Skeletal muscle tissue (tissue), 4 donors: ENCODE measurements around the gene MRPL32. TPM values are rescaled to one million over a fixed set of nuclear protein-coding genes. Genes with fewer than 3 reads are reported as not detected.

ENCODE experiments used
- H3K27ac ChIP-seq: one replicate; pipeline ENCODE4 v1.7.0; 2013; ENCODE audit warnings: mild to moderate bottlenecking, low read depth, low read length, inconsistent platforms
- H3K27me3 ChIP-seq, 3 donors: one replicate each; pipeline ENCODE4 v1.7.0; 2013; ENCODE audit warnings: low read length in 3 of 3; ENCODE audit not compliant: control insufficient read depth in 3 of 3, insufficient read depth in 3 of 3
- H3K36me3 ChIP-seq, 3 donors: one replicate each; pipeline ENCODE4 v1.7.0; 2013; ENCODE audit warnings: low read length in 3 of 3; ENCODE audit not compliant: control insufficient read depth in 3 of 3, insufficient read depth in 3 of 3
- H3K4me1 ChIP-seq, 3 donors: one replicate each; pipeline ENCODE4 v1.7.0; 2013; ENCODE audit warnings: low read length in 3 of 3, mild to moderate bottlenecking in 3 of 3; ENCODE audit not compliant: control insufficient read depth in 3 of 3, insufficient read depth in 3 of 3
- H3K4me3 ChIP-seq, 3 donors: one replicate each; pipeline ENCODE4 v1.7.0; 2013; ENCODE audit warnings: low read length in 3 of 3
- H3K9ac ChIP-seq, 3 donors: one replicate each; pipeline ENCODE4 v1.7.0; 2013; ENCODE audit warnings: low read length in 3 of 3, mild to moderate bottlenecking in 3 of 3, moderate library complexity in 2 of 3, low read depth in 1 of 3
- H3K9me3 ChIP-seq, 3 donors: one replicate each; pipeline ENCODE4 v1.7.0; 2013; ENCODE audit warnings: low read length in 3 of 3; ENCODE audit not compliant: control insufficient read depth in 3 of 3
- total RNA-seq: library from RNA; depleted of rRNA; stranded (reverse); fragments of >200 nt; gene quantifications from one replicate; pipeline ENCODE4 v1.2.3, GENCODE V29; 2014
- donor health status: Osteomylitis.

The MRPL32 gene
- total RNA-seq, 1 donor from 2014 or later, result 41.2 TPM

DNA sequence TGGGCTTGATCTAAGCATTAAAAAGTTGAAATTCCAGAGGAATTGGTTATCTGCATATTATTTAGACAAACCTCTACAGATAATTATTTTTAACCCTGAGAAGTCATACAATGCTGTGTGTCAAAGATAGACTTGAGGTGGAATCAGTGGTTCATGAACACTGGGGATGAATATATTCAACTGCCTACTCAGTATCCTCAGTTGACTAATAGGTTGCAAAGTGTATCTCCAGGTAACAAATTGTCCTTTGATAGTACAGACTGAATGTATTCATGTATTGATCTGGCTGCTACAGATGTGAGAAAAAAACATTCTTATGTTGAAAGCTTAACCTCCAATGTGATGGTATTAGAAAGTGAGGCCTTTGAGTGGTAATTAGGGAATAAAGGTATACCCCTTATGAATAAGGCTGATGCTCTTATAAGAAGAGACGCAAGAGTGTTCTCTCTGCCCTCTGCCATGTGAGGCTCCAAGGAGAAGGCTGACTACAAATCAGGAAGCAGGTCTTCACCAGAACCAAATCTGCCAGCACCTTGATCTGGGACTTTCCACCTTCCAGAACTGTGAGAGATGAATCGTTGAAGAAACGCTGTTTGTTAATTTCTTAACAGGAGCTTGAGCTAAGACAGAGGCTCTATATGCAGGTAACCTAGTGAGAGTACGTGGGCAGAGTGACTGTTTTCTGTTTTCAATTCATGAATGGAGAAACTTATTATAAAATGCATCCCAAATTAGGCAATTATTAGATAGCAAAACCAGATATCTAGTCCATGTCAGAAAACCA, 7.5 kb downstream of the MRPL32 start:
- Histone ChIP-seq H3K9me3 (no peaks in the 10 kb centered on the region), H3K27ac (no peak overlapping the region), H3K4me1 (no peaks in the 10 kb centered on the region), H3K36me3 (peaks cover 10 to 36% (median 34%) of the 10 kb centered on the region in 3 donors), H3K9ac (no peak overlapping the region), H3K27me3 (no peaks in the 10 kb centered on the region), H3K4me3 (no peak overlapping the region)

DNA sequence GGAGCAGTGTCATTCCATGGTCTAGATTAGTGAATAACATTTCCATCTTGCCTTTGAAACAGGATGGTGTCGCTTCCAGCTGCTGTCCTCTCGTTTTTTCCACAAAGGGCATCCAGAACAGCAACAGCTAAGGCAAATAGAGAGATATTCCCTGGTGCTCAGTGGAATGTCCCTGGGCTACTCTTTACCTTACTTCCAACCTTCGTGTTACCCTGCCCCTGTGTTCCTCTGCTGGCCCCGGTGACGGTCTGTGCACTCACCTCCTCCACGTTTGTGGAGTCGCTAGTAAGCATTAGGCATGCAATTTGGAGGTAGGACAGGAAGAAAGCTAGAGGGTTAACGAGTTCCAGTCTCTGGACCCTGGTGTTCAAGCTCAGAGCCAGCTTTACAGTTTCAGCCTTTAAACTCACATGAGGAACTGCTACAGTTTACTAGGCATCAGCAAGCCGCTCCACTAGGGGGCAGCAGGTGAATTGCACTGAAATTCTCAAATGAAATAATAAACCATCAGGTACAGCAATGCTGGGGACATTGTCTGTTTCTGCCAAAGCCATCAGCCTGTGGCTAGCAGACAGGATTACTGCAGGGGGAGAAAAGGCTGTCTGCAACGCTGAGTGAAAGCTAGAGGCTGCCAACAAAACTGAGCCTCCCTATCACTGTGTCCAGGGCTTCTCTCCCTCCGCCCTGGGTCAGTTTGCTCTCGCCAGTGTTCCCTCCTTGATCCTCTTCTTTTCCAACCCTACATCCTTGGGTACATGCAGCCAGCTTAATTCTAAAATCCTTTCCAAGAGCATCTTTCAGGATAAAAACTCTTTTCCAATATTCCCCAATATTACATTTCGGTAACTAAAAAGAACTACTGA, 9.0 kb downstream of the MRPL32 start:
- Histone ChIP-seq H3K4me1 (no peaks in the 10 kb centered on the region), H3K36me3 (peaks cover 5 to 24% (median 21%) of the 10 kb centered on the region in 3 donors), H3K9ac (no peak overlapping the region), H3K9me3 (no peaks in the 10 kb centered on the region), H3K27ac (no peak overlapping the region), H3K4me3 (no peak overlapping the region), H3K27me3 (no peaks in the 10 kb centered on the region)

GRCh38 chr7:42945821-42946626, 13.8 kb downstream of the MRPL32 start:
- no peaks in the 10 kb centered on the region for H3K4me1 ChIP-seq
- H3K27ac ChIP-seq, result no peak overlapping the region
- no peak overlapping the region for H3K4me3 ChIP-seq
- no peak overlapping the region for H3K9ac ChIP-seq
- H3K27me3 ChIP-seq, result no peaks in the 10 kb centered on the region
- no peaks in the 10 kb centered on the region for H3K36me3 ChIP-seq
- no peaks in the 10 kb centered on the region for H3K9me3 ChIP-seq

GRCh38 chr7:42946627-42946950, 14.4 kb downstream of the MRPL32 start:
- Histone ChIP-seq H3K4me3 (no peak overlapping the region), H3K36me3 (no peaks in the 10 kb centered on the region), H3K4me1 (no peaks in the 10 kb centered on the region), H3K9ac (no peak overlapping the region), H3K9me3 (no peaks in the 10 kb centered on the region), H3K27ac (no peak overlapping the region), H3K27me3 (no peaks in the 10 kb centered on the region)

DNA sequence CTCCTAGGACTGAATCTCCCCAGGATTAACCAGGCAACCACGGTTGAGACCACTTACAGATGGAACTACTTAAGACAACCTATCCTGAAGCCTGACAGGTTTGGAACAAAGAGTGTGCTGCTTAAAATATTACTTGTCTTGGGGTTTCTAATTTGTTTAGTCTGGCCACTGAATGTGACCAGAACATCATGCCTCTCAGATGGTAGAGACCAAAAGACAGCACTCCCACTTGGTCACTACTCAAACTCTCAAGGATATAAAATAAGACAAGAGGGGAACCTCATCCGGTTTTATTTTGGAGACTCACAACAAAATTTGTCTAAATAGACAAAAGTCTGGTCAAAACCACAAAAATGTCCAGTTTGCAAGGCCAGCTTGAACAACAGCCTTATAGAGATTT, 15.3 kb downstream of the MRPL32 start:
- Histone ChIP-seq H3K4me3 (no peak overlapping the region), H3K27me3 (no peaks in the 10 kb centered on the region), H3K4me1 (no peaks in the 10 kb centered on the region), H3K36me3 (no peaks in the 10 kb centered on the region), H3K27ac (no peak overlapping the region), H3K9ac (no peak overlapping the region), H3K9me3 (no peaks in the 10 kb centered on the region)

DNA sequence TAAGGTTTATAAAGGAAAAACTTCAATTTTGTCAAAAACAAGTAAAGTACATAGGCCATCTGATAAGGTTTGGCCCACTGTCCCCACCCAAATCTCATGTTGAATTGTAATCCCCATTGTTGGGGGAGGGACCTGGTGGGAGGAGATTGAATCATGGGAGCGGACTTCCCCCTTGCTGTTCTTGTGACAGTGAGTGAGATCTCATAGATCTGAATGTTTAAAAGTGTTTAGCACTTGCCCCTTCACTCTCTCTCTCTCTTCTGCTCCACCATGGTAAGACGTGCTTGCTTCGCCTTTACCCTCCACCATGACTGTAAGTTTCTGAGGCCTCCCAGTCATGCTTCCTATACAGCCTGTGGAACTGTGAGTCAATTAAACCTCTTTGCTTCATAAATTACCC, 18.2 kb downstream of the MRPL32 start:
- Histone ChIP-seq H3K27ac (no peak overlapping the region), H3K4me1 (no peaks in the 10 kb centered on the region), H3K27me3 (no peaks in the 10 kb centered on the region), H3K9ac (no peak overlapping the region), H3K4me3 (no peak overlapping the region), H3K9me3 (no peaks in the 10 kb centered on the region), H3K36me3 (no peaks in the 10 kb centered on the region)

- Histone ChIP-seq H3K9ac (no peak overlapping the region), H3K36me3 (no peaks in the 10 kb centered on the region), H3K9me3 (no peaks in the 10 kb centered on the region), H3K27me3 (no peaks in the 10 kb centered on the region), H3K27ac (no peak overlapping the region), H3K4me3 (no peak overlapping the region), H3K4me1 (no peaks in the 10 kb centered on the region)
These were observed 20.2 kb downstream of the MRPL32 start for GRCh38 chr7:42952328-42952727.

DNA sequence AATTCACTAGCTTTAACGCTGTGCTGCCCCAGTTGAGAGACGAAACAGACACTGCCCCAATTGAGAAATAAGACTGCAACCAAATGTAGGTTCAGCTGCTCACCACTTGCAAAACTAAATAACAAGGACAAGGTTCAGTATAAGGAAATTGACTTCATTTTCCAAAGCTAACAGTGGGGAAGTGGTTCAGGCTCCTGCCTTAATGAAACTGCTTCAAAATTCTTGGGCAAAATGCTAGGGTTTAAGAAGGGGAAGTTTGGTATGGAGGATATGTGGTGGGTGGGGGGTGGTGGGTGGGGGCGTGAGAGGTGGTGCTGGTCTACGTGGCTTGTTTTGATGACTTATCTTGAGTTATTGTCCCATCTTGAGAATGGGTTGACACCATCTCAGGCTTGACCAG, 21.8 kb downstream of the MRPL32 start:
- Histone ChIP-seq H3K27ac (no peak overlapping the region), H3K4me1 (no peaks in the 10 kb centered on the region), H3K9me3 (no peaks in the 10 kb centered on the region), H3K36me3 (no peaks in the 10 kb centered on the region), H3K4me3 (no peak overlapping the region), H3K27me3 (no peaks in the 10 kb centered on the region), H3K9ac (no peak overlapping the region)

DNA sequence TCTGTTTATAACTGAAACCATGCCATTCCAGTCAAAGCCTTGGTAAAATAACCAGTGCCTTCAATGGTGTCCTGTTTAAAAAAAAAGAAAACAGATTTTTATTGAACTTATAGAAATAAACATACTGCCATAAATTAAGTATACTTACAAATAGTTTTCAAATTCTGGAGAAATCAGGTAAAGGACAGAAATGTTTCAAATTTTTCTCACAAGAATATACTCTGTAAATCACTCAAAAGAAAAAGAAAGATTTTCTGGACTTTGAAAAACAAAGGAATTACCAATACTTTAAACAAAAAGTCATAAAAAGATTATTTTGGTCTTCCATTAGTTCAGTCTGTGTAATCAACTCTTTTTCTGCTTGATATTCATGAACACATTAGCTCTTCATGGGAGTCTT, 23.9 kb downstream of the MRPL32 start:
- H3K4me3 ChIP-seq, result no peak overlapping the region
- no peak overlapping the region for H3K27ac ChIP-seq
- H3K4me1 ChIP-seq, result no peaks in the 10 kb centered on the region
- no peaks in the 10 kb centered on the region for H3K36me3 ChIP-seq
- H3K9me3 ChIP-seq, result no peaks in the 10 kb centered on the region
- H3K9ac ChIP-seq, result no peak overlapping the region
- H3K27me3 ChIP-seq, result no peaks in the 10 kb centered on the region

GRCh38 chr7:42959549-42959948, 27.4 kb downstream of the MRPL32 start:
- Histone ChIP-seq H3K27ac (no peak overlapping the region), H3K9ac (no peak overlapping the region), H3K4me1 (no peaks in the 10 kb centered on the region), H3K27me3 (no peaks in the 10 kb centered on the region), H3K9me3 (no peaks in the 10 kb centered on the region), H3K4me3 (no peak overlapping the region), H3K36me3 (no peaks in the 10 kb centered on the region)
